Keratinocyte (primary cell): ENCODE measurements around the gene PLEKHN1. TPM values are rescaled to one million over a fixed set of nuclear protein-coding genes. Genes with fewer than 3 reads are reported as not detected.
A peak's percentile ranks its signal among the peaks of the same experiment; 100 is the strongest.
"Not testable (repeated sequence)": the region's sequence is repeated elsewhere in the genome, so short reads cannot be mapped to it uniquely, and the experiment has no call there.

ENCODE experiments used
- DNase-seq: peaks from one replicate; pipeline ENCODE4 v3.0.0-alpha.2; 2011; ENCODE audit warnings: low read depth, missing footprints, low spot score
- FAIRE-seq: peaks from 2 replicates; lab custom pipeline; 2011; peaks lifted over from hg19 to GRCh38; lab: Jason Lieb, UNC
- H2AFZ ChIP-seq: 2 replicates; pipeline ENCODE4 v1.6.0; 2012; ENCODE audit warnings: low read length, control low read depth, inconsistent platforms; ENCODE audit not compliant: control insufficient read depth
- H3K27ac ChIP-seq: 2 replicates; pipeline ENCODE4 v1.5.1; 2011; ENCODE audit warnings: low read length; ENCODE audit not compliant: control insufficient read depth, insufficient read depth
- H3K27me3 ChIP-seq: 3 replicates; pipeline ENCODE4 v1.6.0; 2011; ENCODE audit warnings: low read length; ENCODE audit not compliant: control insufficient read depth, insufficient read depth; ENCODE audit errors: extremely low read depth
- H3K36me3 ChIP-seq, 2 experiments: 2 replicates in 1 of 2; 3 replicates in 1 of 2; pipeline ENCODE4 v1.5.1; 2011; ENCODE audit warnings: low read length in 2 of 2, mild to moderate bottlenecking in 1 of 2; ENCODE audit not compliant: control insufficient read depth in 2 of 2, insufficient read depth in 2 of 2; ENCODE audit errors: extremely low read depth in 1 of 2
- H3K4me1 ChIP-seq: 3 replicates; pipeline ENCODE4 v1.5.1; 2011; ENCODE audit warnings: low read length; ENCODE audit not compliant: control insufficient read depth, insufficient read depth; ENCODE audit errors: extremely low read depth
- H3K4me2 ChIP-seq: 3 replicates; pipeline ENCODE4 v1.6.0; 2011; ENCODE audit warnings: low read depth, low read length; ENCODE audit not compliant: control insufficient read depth, insufficient read depth; ENCODE audit errors: extremely low read depth
- H3K4me3 ChIP-seq, 3 experiments: fragments of 200-600 bp in 1 of 3; sonication (generic) in 1 of 3; 2 replicates in 2 of 3; 3 replicates in 1 of 3; pipeline ENCODE4 v1.5.1; 2011 to 2016; ENCODE audit warnings: low read length in 3 of 3, mild to moderate bottlenecking in 3 of 3, control low read depth in 2 of 3, inconsistent platforms in 1 of 3, low read depth in 1 of 3, mixed read lengths in 1 of 3, mixed run types in 1 of 3, moderate library complexity in 1 of 3; ENCODE audit not compliant: control insufficient read depth in 2 of 3, insufficient read depth in 2 of 3; ENCODE audit errors: extremely low read depth in 1 of 3
- H3K79me2 ChIP-seq: 2 replicates; pipeline ENCODE4 v1.6.0; 2012; ENCODE audit warnings: low read length; ENCODE audit not compliant: control insufficient read depth, insufficient read depth
- H3K9ac ChIP-seq: 3 replicates; pipeline ENCODE4 v1.6.0; 2011; ENCODE audit warnings: low read length; ENCODE audit not compliant: control insufficient read depth, insufficient read depth; ENCODE audit errors: extremely low read depth
- H3K9me1 ChIP-seq: 3 replicates; pipeline ENCODE4 v1.6.0; 2011; ENCODE audit warnings: low read length; ENCODE audit not compliant: control insufficient read depth, insufficient read depth; ENCODE audit errors: extremely low read depth
- H3K9me3 ChIP-seq: 2 replicates; pipeline ENCODE4 v1.5.1; 2012; ENCODE audit warnings: low read depth, low read length; ENCODE audit not compliant: control insufficient read depth
- H4K20me1 ChIP-seq: 3 replicates; pipeline ENCODE4 v1.6.0; 2011; ENCODE audit warnings: low read length; ENCODE audit not compliant: control insufficient read depth, insufficient read depth; ENCODE audit errors: extremely low read depth
- CTCF ChIP-seq, 3 experiments: IDR thresholded peaks in 1 of 3; conservative IDR thresholded peaks in 1 of 3; optimal IDR thresholded peaks in 1 of 3; 2 replicates in 2 of 3; 3 replicates in 1 of 3; pipeline versions ENCODE3 to v1.5.1; 2011; ENCODE audit warnings: low read length in 3 of 3, mild to moderate bottlenecking in 3 of 3, moderate library complexity in 2 of 3, control low read depth in 1 of 3, inconsistent platforms in 1 of 3; ENCODE audit not compliant: insufficient read depth in 2 of 3; ENCODE audit errors: extremely low read depth in 1 of 3
- EZH2 ChIP-seq: IDR thresholded peaks from one replicate; pipeline ENCODE4 v1.6.1; 2012; ENCODE audit warnings: inconsistent platforms, mild to moderate bottlenecking, low read length, moderate library complexity
- dilution Hi-C: fragments of 300-500 bp; cut with MboI; formaldehyde crosslinking; loops from one replicate; pipeline ENCODE4 v1.7.0; 2020; ENCODE audit warnings: low sequenced_read_pairs; ENCODE audit not compliant: extremely low pct_ligation_motif_present
- polyA plus RNA-seq, 5 experiments: library from polyadenylated mRNA; depleted of rRNA in 3 of 5; stranded (reverse) in 3 of 5; stranded (forward) in 1 of 5; unstranded in 1 of 5; fragments of >200 nt; gene quantifications; 1 replicate in 1 of 5; 2 replicates in 3 of 5; 3 replicates in 1 of 5; pipeline versions ENCODE4 v1.2.1 to v1.2.3, GENCODE V29; 2011 to 2012; ENCODE audit warnings: missing spikeins in 2 of 5, low read depth in 1 of 5, low replicate concordance in 1 of 5

The PLEKHN1 gene
- polyA plus RNA-seq, 1 donor (not counting 4 experiments of a cell fraction or from before 2014, with no cell fraction given), result 2.5 TPM

- Histone ChIP-seq H3K27ac (no peak overlapping the region), H4K20me1 (no peaks in the 10 kb centered on the region), H3K4me3 (no peak overlapping the region), H3K4me2 (no peak overlapping the region), H3K9me3 (no peaks in the 10 kb centered on the region), H3K27me3 (peaks cover 11% of the 10 kb centered on the region), H3K4me1 (peaks cover 19% of the 10 kb centered on the region), H3K36me3 (no peaks in the 10 kb centered on the region), H3K9ac (no peak overlapping the region), H3K9me1 (no peaks in the 10 kb centered on the region), H3K79me2 (peaks cover 8% of the 10 kb centered on the region), H2AFZ (no peak overlapping the region)
- DNase-seq (no peak), FAIRE-seq (no peak)
- dilution Hi-C loops, result no loop called here
- TF ChIP-seq CTCF (optimal IDR thresholded peaks at IDR 0.05 in 1 of 3, IDR thresholded peaks at IDR 0.05 in 1 of 3, conservative IDR thresholded peaks at IDR 0.05 in 1 of 3; ENCODE audit: extremely low read depth in 1 of 3, insufficient read depth in 2 of 3, low read length in 3 of 3) (no peak), EZH2 (no peak)
Observed at GRCh38 chr1:1011396-1011949, 45.2 kb downstream of the PLEKHN1 start.

DNA sequence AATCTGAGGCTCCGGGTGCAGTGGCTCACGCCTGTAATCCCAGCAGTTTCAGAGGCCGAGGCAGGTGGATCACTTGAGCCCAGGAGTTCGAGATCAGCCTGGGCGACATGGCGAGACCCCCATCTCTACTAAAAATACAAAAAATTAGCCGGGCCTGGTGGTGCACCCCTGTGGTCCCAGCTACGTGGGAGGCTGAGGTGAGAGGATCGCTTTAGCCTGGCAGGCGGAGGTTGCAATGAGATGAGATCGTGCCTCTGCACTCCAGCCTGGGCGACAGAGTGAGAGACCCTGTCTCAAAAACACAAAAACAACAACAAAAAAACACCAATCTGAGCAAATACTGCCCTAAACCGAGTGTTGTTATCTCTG lies 46.4 kb downstream of the PLEKHN1 start:
- H4K20me1 ChIP-seq, dilution Hi-C loops, H3K9me1 ChIP-seq, H3K79me2 ChIP-seq, H3K27me3 ChIP-seq, DNase-seq, H3K36me3 ChIP-seq, H3K9me3 ChIP-seq, FAIRE-seq: not testable (repeated sequence)
- peak overlapping the region; percentile 66 to 91 (median 71) for H3K4me3 ChIP-seq
- H2AFZ ChIP-seq, result peak overlapping the region; percentile 72
- peak overlapping the region; percentile 98 for H3K4me2 ChIP-seq
- peaks cover 12% of the 10 kb centered on the region for H3K4me1 ChIP-seq
- peak overlapping the region; percentile 83 for H3K9ac ChIP-seq
- H3K27ac ChIP-seq, result peak overlapping the region; percentile 85
